Kidney epithelial cell (primary cell): ENCODE results near the gene RTEL1. TPM values are rescaled to one million over a fixed set of nuclear protein-coding genes. Genes with fewer than 3 reads are reported as not detected.

Experiments
- DNase-seq: peaks from one replicate; pipeline ENCODE4 v3.0.0-alpha.2; 2010; ENCODE audit warnings: low read depth
- H3K27me3 ChIP-seq: 2 replicates; pipeline ENCODE4 v1.6.0; 2011; ENCODE audit warnings: low read length; ENCODE audit not compliant: control insufficient read depth, insufficient read depth
- H3K36me3 ChIP-seq: 2 replicates; pipeline ENCODE4 v1.5.1; 2011; ENCODE audit warnings: low read length; ENCODE audit not compliant: control insufficient read depth, insufficient read depth
- H3K4me3 ChIP-seq: 2 replicates; pipeline ENCODE4 v1.5.1; 2011; ENCODE audit warnings: low read depth, mild to moderate bottlenecking, control low read depth, low read length
- CTCF ChIP-seq: IDR thresholded peaks from 2 replicates; pipeline ENCODE4 v1.5.1; 2011; ENCODE audit warnings: mild to moderate bottlenecking, moderate library complexity, low read length, control low read depth, inconsistent platforms; ENCODE audit not compliant: insufficient read depth, poor library complexity, severe bottlenecking
- total RNA-seq: library from RNA; depleted of rRNA; stranded (reverse); fragments of >200 nt; gene quantifications from 2 replicates; pipeline ENCODE4 v1.2.3, GENCODE V29; 2015

Gene RTEL1
- total RNA-seq, 1 donor from 2014 or later, result 30.7 TPM

GRCh38 chr20:63743210-63743970 is 85.3 kb downstream of the RTEL1 start:
- TF ChIP-seq CTCF, result no peak
- Histone ChIP-seq H3K4me3 (no peak overlapping the region), H3K36me3 (peaks cover 2% of the 10 kb centered on the region), H3K27me3 (no peaks in the 10 kb centered on the region)
- no peak for DNase-seq

- no peak for TF ChIP-seq CTCF
- Histone ChIP-seq H3K4me3 (no peak overlapping the region), H3K27me3 (no peaks in the 10 kb centered on the region), H3K36me3 (peaks cover 2% of the 10 kb centered on the region)
- DNase-seq, result no peak
Observed at GRCh38 chr20:63744158-63744557, 86.0 kb downstream of the RTEL1 start.

- peaks cover 2% of the 10 kb centered on the region for H3K36me3 ChIP-seq
- no peaks in the 10 kb centered on the region for H3K27me3 ChIP-seq
- no peak for TF ChIP-seq CTCF
- H3K4me3 ChIP-seq, result no peak overlapping the region
- no peak for DNase-seq
Observed at GRCh38 chr20:63744574-63745423, 86.7 kb downstream of the RTEL1 start.

GRCh38 chr20:63745424-63745805 is 87.3 kb downstream of the RTEL1 start:
- H3K36me3 ChIP-seq, result peaks cover 2% of the 10 kb centered on the region

More at GRCh38 chr20:63745424-63745805, 87.3 kb downstream of the RTEL1 start:
- no peak for TF ChIP-seq CTCF
- Histone ChIP-seq H3K27me3 (no peaks in the 10 kb centered on the region), H3K4me3 (no peak overlapping the region)
- no peak for DNase-seq

Other genes with a start within 250 kb of the RTEL1 start
- gene KCNQ2, start 185.7 kb upstream of the RTEL1 start, total RNA-seq, result 0.04 and 0.21 TPM in 2 replicates
- 14.9 and 18.0 TPM in 2 replicates for gene EEF1A2, start 159.2 kb upstream of the RTEL1 start, total RNA-seq
- 114 and 211 TPM in 2 replicates for gene PPDPF, start 137.5 kb upstream of the RTEL1 start, total RNA-seq
- 0.33 and 0.55 TPM in 2 replicates for gene PTK6, start 120.9 kb upstream of the RTEL1 start, total RNA-seq
- gene SRMS, start 110.6 kb upstream of the RTEL1 start, total RNA-seq, result 0.48 TPM in 1 of 2 replicates, not detected in the other
- 0.68 and 1.1 TPM in 2 replicates for gene FNDC11, start 104.2 kb upstream of the RTEL1 start, total RNA-seq
- 69.2 and 85.2 TPM in 2 replicates for gene HELZ2, start 84.1 kb upstream of the RTEL1 start, total RNA-seq
- 14.4 and 17.7 TPM in 2 replicates for gene GMEB2, start 31.2 kb upstream of the RTEL1 start, total RNA-seq
- gene STMN3, start 4.9 kb upstream of the RTEL1 start, total RNA-seq, result 40.8 and 41.1 TPM in 2 replicates
- gene TNFRSF6B, start 38.3 kb downstream of the RTEL1 start, total RNA-seq, result 97.0 and 119 TPM in 2 replicates
- gene ARFRP1, start 49.7 kb downstream of the RTEL1 start, total RNA-seq, result 47.7 and 56.9 TPM in 2 replicates
- 39.8 and 42.6 TPM in 2 replicates for gene ZGPAT, start 49.7 kb downstream of the RTEL1 start, total RNA-seq
- gene LIME1, start 78.4 kb downstream of the RTEL1 start, total RNA-seq, result 9.4 and 14.0 TPM in 2 replicates
- 50.2 and 91.1 TPM in 2 replicates for gene SLC2A4RG, start 81.5 kb downstream of the RTEL1 start, total RNA-seq
- 7.2 and 7.8 TPM in 2 replicates for gene ZBTB46, start 173.0 kb downstream of the RTEL1 start, total RNA-seq
- not detected in 2 replicates for gene ABHD16B, start 203.2 kb downstream of the RTEL1 start, total RNA-seq
- 166 and 177 TPM in 2 replicates for gene TPD52L2, start 207.0 kb downstream of the RTEL1 start, total RNA-seq
- 53.9 and 57.2 TPM in 2 replicates for gene DNAJC5, start 236.8 kb downstream of the RTEL1 start, total RNA-seq